ENCODE results near the gene F2RL2.

F2RL2 gene

GRCh38 chr5:76622076-76622475 lies 1.1 kb downstream of the F2RL2 start:
- TF ChIP-seq ZFX (IDR thresholded peaks at IDR 0.05) (no peak), CTCF (conservative IDR thresholded peaks at IDR 0.05) (no peak)
- H3K27ac ChIP-seq, result no peak overlapping the region

DNA sequence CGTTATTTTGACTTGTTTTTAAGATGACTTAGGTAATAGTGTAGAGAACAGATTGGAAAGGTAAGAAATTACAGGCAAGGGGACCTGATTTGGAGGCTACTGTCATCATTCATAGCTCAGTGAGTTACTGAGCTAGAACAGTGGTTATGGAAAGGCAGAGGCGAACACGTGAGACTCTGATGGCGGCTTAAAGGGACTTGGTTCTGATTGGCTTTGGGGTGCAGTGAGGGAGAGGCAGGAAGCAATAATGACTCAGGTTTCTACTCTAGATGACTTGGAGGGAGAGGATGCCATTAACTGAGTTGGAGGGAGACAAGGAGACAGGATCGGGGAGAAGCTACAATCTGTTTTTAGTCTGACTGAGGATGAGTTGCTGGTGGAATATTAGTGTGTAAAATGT lies 3.0 kb downstream of the F2RL2 start:
- H3K27ac ChIP-seq, result no peak overlapping the region
- TF ChIP-seq CTCF (conservative IDR thresholded peaks at IDR 0.05) (no peak), ZFX (IDR thresholded peaks at IDR 0.05) (no peak)

- TF ChIP-seq ZFX (IDR thresholded peaks at IDR 0.05) (no peak), CTCF (conservative IDR thresholded peaks at IDR 0.05) (no peak)
These were observed 5.5 kb downstream of the F2RL2 start for GRCh38 chr5:76617675-76618074.

DNA sequence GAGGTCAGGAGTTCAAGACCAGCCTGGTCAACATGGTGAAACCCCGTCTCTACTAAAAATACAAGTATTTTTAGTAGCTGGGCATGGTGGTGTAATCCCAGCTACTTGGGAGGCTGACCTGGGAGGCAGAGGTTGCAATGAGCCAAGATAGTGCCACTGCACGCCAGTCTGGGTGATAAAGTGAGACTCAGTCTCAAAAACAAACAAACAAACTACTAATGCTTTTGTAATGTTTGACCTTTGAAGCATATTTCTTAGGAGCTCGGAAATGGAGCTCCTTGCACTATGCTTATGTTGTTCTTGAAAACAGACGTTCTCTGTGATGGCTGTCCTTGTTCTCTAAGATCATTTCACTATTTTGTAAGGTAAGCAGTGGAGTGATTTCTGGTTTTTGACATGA lies 6.0 kb downstream of the F2RL2 start:
- no peak for TF ChIP-seq ZFX (IDR thresholded peaks at IDR 0.05)
- no peak for TF ChIP-seq CTCF (conservative IDR thresholded peaks at IDR 0.05)
- no peak overlapping the region for H3K27ac ChIP-seq

More at GRCh38 chr5:76617675-76618074, 5.5 kb downstream of the F2RL2 start:
- H3K27ac ChIP-seq, result no peak overlapping the region

GRCh38 chr5:76616206-76616605 lies 7.0 kb downstream of the F2RL2 start:
- TF ChIP-seq CTCF (conservative IDR thresholded peaks at IDR 0.05) (no peak), ZFX (IDR thresholded peaks at IDR 0.05) (no peak)

DNA sequence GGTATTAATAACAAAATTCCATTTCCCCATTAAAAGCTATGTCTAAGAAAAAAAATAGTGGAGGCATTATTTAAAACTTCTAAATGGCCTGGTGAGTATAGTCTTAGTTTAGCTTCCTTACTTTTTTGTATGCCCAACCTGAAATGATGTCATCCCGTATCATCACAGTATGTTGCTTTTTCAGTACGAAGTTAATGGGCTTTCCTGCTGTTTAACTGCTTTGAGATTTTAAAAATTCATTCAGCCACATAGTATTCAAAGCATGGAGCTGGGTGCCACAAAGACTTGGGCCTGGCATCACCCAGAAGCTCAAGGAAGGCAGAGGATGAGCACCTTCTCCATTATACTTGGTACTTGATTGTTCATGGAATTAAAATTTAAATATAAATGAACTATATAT lies 7.4 kb downstream of the F2RL2 start:
- no peak overlapping the region for H3K27ac ChIP-seq
- no peak for TF ChIP-seq CTCF (conservative IDR thresholded peaks at IDR 0.05)
- TF ChIP-seq ZFX (IDR thresholded peaks at IDR 0.05), result no peak

More at GRCh38 chr5:76616206-76616605, 7.0 kb downstream of the F2RL2 start:
- no peak overlapping the region for H3K27ac ChIP-seq

GRCh38 chr5:76612942-76613341 lies 10.3 kb downstream of the F2RL2 start:
- no peak overlapping the region for H3K27ac ChIP-seq
- TF ChIP-seq ZFX (IDR thresholded peaks at IDR 0.05), result no peak
- TF ChIP-seq CTCF (conservative IDR thresholded peaks at IDR 0.05), result no peak
